NCI-H82 treated with DMSO at 0.1 percent for 48 hours (cell line): ENCODE data around the gene HBS1L.

Experiments
- DNase-seq: peaks from one replicate; lab custom pipeline; 2025; ENCODE audit not compliant: unreplicated experiment; lab: John Stamatoyannopoulos, UW

Gene HBS1L

GRCh38 chr6:135037541-135037940, 17.1 kb downstream of the HBS1L start:
- no peak for DNase-seq

- no peak for DNase-seq
These were observed 17.7 kb downstream of the HBS1L start for GRCh38 chr6:135036731-135037420.

- DNase-seq: no peak
These were observed 21.4 kb downstream of the HBS1L start for GRCh38 chr6:135033238-135033637.

GRCh38 chr6:135030532-135031178, 24.0 kb downstream of the HBS1L start:
- no peak for DNase-seq

- DNase-seq: no peak
These were observed 24.6 kb downstream of the HBS1L start for GRCh38 chr6:135030056-135030473.

- DNase-seq: no peak
These were observed 28.8 kb downstream of the HBS1L start for GRCh38 chr6:135025775-135026174.

GRCh38 chr6:135025175-135025574, 29.4 kb downstream of the HBS1L start:
- no peak for DNase-seq

GRCh38 chr6:135022050-135022697, 32.4 kb downstream of the HBS1L start:
- no peak for DNase-seq

GRCh38 chr6:135021310-135022049, 33.1 kb downstream of the HBS1L start:
- DNase-seq: no peak

GRCh38 chr6:135018941-135019340, 35.7 kb downstream of the HBS1L start:
- no peak for DNase-seq

GRCh38 chr6:135018052-135018451, 36.6 kb downstream of the HBS1L start:
- DNase-seq: no peak

- no peak for DNase-seq
These were observed 40.2 kb downstream of the HBS1L start for GRCh38 chr6:135014353-135014832.

- no peak for DNase-seq
These were observed 41.4 kb downstream of the HBS1L start for GRCh38 chr6:135013211-135013610.

- no peak for DNase-seq
These were observed 41.9 kb downstream of the HBS1L start for GRCh38 chr6:135012764-135013163.

- DNase-seq: no peak
These were observed 42.3 kb downstream of the HBS1L start for GRCh38 chr6:135012349-135012748.

- DNase-seq: no peak
These were observed 45.7 kb downstream of the HBS1L start for GRCh38 chr6:135008941-135009290.

GRCh38 chr6:135008072-135008940, 46.3 kb downstream of the HBS1L start:
- DNase-seq: no peak

GRCh38 chr6:135006386-135006914, 48.2 kb downstream of the HBS1L start:
- no peak for DNase-seq

GRCh38 chr6:135004399-135004798, 50.2 kb downstream of the HBS1L start:
- DNase-seq: no peak

GRCh38 chr6:135002974-135003703, 51.5 kb downstream of the HBS1L start:
- DNase-seq: no peak
